ENCODE data around the gene AAMP. TPM values are rescaled to one million over a fixed set of nuclear protein-coding genes. Genes with fewer than 3 reads are reported as not detected.

The AAMP gene, protein sequence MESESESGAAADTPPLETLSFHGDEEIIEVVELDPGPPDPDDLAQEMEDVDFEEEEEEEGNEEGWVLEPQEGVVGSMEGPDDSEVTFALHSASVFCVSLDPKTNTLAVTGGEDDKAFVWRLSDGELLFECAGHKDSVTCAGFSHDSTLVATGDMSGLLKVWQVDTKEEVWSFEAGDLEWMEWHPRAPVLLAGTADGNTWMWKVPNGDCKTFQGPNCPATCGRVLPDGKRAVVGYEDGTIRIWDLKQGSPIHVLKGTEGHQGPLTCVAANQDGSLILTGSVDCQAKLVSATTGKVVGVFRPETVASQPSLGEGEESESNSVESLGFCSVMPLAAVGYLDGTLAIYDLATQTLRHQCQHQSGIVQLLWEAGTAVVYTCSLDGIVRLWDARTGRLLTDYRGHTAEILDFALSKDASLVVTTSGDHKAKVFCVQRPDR
- total RNA-seq: 100 to 1,000 TPM in 1 of 2 donors, 10 to 100 TPM in 1; 61.5 to 114 TPM

DNA sequence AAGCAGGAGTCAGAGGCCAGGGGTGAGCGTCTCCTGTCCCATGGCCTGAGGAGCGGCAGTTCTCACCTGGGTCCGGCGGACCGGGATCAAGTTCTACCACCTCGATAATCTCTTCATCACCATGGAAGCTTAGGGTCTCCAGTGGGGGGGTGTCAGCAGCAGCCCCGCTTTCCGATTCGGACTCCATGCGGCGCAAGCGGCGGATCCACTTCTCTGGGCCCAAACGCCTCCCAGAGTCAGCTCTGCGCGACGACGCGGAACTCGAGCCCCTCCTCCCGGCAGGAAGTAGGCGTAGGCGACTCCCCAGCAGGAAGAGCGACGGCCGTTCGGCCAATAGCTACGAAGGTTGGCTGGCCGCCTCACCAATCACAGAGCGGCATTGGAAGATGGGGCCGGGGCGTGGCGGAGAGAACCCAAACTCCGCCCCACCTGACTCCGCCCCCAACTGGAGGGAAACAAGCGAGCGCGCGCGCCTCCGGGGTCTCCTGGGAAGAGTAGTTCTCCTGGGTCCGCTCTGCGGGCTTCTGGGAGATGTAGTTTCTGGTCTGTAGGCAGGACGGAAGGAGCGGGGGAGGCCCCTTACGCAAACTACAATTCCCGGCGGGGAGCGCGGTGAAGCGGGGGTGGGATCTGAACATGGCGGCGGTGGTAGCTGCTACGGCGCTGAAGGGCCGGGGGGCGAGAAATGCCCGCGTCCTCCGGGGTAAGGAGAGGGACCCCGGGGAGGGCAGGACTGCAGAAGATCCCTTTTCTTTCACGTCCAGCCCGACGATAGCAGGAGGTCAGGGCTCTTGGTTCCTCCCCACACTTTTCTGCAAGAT is at the start of gene AAMP, which contains the start of gene PNKD:
Gene AAMP, minus strand, starts transcription at position 238 of the 821 bp plus-strand sequence. Its CDS starts 51 bp downstream, at position 187.
Gene PNKD, plus strand, starts transcription at position 620 of the 821 bp plus-strand sequence. Its CDS starts 17 bp downstream, at position 637.
- 0 to 2% methylated on average over 36 to 64 of the region's 64 CpGs for WGBS, 2 donors
- intact Hi-C loops (cut with DNase I): loop anchor here (10.0 kb wide), 1 partner anchor 385 kb away; the partner anchor contains the start of genes BCS1L and ZNF142
- no peaks in the 10 kb centered on the region for H3K27me3 ChIP-seq

DNA sequence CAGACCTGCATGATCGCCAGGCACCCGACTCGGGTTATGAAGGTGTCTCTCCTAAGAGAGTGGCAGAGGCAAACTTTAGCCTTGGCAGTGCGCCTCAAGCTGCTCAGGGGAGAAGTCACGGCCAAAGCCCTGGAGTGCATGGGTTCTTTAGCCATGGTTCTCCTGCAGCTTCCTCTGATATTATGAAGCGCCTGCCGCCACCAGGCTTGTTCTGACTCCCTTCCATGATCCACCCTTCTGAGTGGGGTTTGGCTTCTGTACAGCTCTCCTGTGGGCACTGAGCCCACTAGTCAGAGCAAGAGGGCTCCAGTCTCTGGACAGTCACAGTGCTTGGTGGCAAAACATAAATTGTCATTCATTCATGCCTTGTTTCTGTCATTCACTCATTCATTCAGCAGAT is 48.3 kb upstream of the AAMP start:
- no peaks in the 10 kb centered on the region for H3K27me3 ChIP-seq
- H3K36me3 ChIP-seq (replicated peaks in 1 of 2; ENCODE audit: insufficient read depth in 1 of 2, low read depth in 2 of 2): no peaks in the 10 kb centered on the region
- intact Hi-C loops (cut with DNase I): no loop called here
- H3K4me3 ChIP-seq: no peak overlapping the region
- no peak for TF ChIP-seq POLR2A (IDR thresholded peaks at IDR 0.05)
- TF ChIP-seq, protein P1, sequence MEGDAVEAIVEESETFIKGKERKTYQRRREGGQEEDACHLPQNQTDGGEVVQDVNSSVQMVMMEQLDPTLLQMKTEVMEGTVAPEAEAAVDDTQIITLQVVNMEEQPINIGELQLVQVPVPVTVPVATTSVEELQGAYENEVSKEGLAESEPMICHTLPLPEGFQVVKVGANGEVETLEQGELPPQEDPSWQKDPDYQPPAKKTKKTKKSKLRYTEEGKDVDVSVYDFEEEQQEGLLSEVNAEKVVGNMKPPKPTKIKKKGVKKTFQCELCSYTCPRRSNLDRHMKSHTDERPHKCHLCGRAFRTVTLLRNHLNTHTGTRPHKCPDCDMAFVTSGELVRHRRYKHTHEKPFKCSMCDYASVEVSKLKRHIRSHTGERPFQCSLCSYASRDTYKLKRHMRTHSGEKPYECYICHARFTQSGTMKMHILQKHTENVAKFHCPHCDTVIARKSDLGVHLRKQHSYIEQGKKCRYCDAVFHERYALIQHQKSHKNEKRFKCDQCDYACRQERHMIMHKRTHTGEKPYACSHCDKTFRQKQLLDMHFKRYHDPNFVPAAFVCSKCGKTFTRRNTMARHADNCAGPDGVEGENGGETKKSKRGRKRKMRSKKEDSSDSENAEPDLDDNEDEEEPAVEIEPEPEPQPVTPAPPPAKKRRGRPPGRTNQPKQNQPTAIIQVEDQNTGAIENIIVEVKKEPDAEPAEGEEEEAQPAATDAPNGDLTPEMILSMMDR (IDR thresholded peaks at IDR 0.05): no peak
- ATAC-seq (no peak), DNase-seq (no peak)
- no peak overlapping the region for H3K27ac ChIP-seq
- H3K9me3 ChIP-seq: no peaks in the 10 kb centered on the region
- 81 to 95% methylated on average over 7 of the region's 7 CpGs for WGBS, 2 donors
- H3K4me1 ChIP-seq: peaks cover 11% of the 10 kb centered on the region

More for the DNA sequence above, at the start of gene AAMP, which contains the start of gene PNKD:
- peak; percentile 100 for DNase-seq
- peak; percentile 89 for ATAC-seq
- Histone ChIP-seq H3K36me3 (replicated peaks in 1 of 2; ENCODE audit: insufficient read depth in 1 of 2, low read depth in 2 of 2) (peaks cover 9 to 25% of the 10 kb centered on the region in 2 donors), H3K9me3 (no peaks in the 10 kb centered on the region), H3K4me1 (peaks cover 68% of the 10 kb centered on the region), H3K27ac (peak within 1 kb of the TSS; percentile 55 to 88 (median 81)), H3K4me3 (peak within 1 kb of the TSS; percentile 92 to 93)
- TF ChIP-seq POLR2A (IDR thresholded peaks at IDR 0.05): peak; percentile 54 to 86 (median 84)
- TF ChIP-seq, protein P1 (IDR thresholded peaks at IDR 0.05): peak in 4 of 7 experiments; percentile 22 to 37 (median 24)

DNA sequence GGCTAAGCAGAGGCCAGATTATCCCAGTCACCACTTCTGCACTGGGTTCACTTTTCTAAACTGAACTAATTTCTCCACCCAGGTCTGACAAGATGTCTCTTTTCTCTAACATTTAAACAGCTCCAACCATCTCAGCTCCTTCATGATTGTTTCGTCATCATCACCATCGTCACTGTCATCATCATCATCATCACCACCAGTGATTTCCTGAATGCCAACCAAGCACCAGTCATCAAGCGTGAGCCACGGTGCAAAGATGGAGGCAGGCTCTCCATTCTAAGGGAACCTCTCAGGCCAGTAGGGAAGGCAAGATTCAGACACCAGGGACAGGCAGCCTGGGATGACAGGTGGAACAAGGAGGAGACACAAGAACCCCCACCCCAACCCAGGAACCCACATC is 47.9 kb upstream of the AAMP start:
- DNase-seq: no peak
- peaks cover 15% of the 10 kb centered on the region for H3K4me1 ChIP-seq
- H3K4me3 ChIP-seq: no peak overlapping the region
- TF ChIP-seq, protein P1 (IDR thresholded peaks at IDR 0.05): no peak
- no peak for TF ChIP-seq POLR2A (IDR thresholded peaks at IDR 0.05)
- no peaks in the 10 kb centered on the region for H3K27me3 ChIP-seq
- intact Hi-C loops (cut with DNase I): no loop called here
- H3K36me3 ChIP-seq (replicated peaks in 1 of 2; ENCODE audit: insufficient read depth in 1 of 2, low read depth in 2 of 2): no peaks in the 10 kb centered on the region
- ATAC-seq: no peak
- H3K9me3 ChIP-seq: no peaks in the 10 kb centered on the region
- 82 to 87% methylated on average over 4 of the region's 4 CpGs for WGBS, 2 donors
- H3K27ac ChIP-seq: no peak overlapping the region

DNA sequence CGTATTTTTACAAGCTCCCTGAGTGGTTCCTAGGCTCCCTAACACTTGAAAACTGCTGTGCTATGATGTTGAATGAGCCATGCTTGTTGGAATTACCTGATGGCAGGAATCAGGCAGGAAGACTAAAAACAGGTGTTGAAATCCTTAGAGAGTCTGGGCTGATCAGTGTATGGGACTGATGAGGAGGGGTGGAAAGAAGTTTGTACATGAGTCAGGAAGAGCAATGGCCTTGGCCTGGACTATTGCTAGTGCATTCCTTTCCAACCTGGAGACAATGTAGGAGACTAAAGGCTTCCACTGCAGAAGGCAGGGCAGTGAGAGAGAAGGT is 47.3 kb upstream of the AAMP start:
- no peak for TF ChIP-seq POLR2A (IDR thresholded peaks at IDR 0.05)
- TF ChIP-seq, protein P1 (IDR thresholded peaks at IDR 0.05): no peak
- ATAC-seq (no peak), DNase-seq (no peak)
- Histone ChIP-seq H3K9me3 (no peaks in the 10 kb centered on the region), H3K4me3 (no peak overlapping the region), H3K36me3 (replicated peaks in 1 of 2; ENCODE audit: insufficient read depth in 1 of 2, low read depth in 2 of 2) (no peaks in the 10 kb centered on the region), H3K27ac (no peak overlapping the region), H3K27me3 (no peaks in the 10 kb centered on the region), H3K4me1 (peaks cover 16% of the 10 kb centered on the region)
- intact Hi-C loops (cut with DNase I): no loop called here
- WGBS, 2 donors: 64 to 100% methylated on average over 1 of the region's 1 CpG
